LNCaP clone FGC (cell line): ENCODE data around the gene NEK10.

Experiments
- DNase-seq: peaks from one replicate; pipeline ENCODE4 v3.0.0-alpha.2; 2011; ENCODE audit warnings: low read depth
- H3K4me3 ChIP-seq: 2 replicates; pipeline ENCODE4 v1.5.1; 2011; ENCODE audit warnings: mild to moderate bottlenecking, low read depth, low read length, control low read depth
- TF ChIP-seq, protein P1 (sequence below): IDR thresholded peaks from 2 replicates; pipeline ENCODE4 v1.5.1; 2012; ENCODE audit warnings: mild to moderate bottlenecking; ENCODE audit not compliant: control insufficient read depth, insufficient read depth; ENCODE audit errors: extremely low read depth

Gene NEK10

DNA sequence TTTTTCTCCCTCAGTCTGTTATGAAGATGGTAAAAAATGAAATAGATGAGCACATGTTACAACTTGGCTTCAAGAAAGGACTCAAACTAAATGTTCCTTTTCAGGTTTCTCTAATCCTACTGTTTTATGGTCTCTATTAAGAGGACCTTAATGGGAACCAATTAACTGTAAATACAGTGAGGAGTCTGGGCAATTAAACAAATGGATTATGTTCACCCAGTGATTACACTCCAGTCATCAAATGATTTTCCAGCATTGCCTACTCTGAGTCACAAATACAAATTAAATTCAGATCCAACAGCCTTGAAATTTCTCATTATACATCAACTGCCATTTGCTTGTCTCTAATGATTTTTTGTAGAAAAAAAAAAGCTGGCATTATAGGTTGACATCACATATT, 129.2 kb downstream of the NEK10 start:
- H3K4me3 ChIP-seq, result no peak overlapping the region
- TF ChIP-seq, protein P1, sequence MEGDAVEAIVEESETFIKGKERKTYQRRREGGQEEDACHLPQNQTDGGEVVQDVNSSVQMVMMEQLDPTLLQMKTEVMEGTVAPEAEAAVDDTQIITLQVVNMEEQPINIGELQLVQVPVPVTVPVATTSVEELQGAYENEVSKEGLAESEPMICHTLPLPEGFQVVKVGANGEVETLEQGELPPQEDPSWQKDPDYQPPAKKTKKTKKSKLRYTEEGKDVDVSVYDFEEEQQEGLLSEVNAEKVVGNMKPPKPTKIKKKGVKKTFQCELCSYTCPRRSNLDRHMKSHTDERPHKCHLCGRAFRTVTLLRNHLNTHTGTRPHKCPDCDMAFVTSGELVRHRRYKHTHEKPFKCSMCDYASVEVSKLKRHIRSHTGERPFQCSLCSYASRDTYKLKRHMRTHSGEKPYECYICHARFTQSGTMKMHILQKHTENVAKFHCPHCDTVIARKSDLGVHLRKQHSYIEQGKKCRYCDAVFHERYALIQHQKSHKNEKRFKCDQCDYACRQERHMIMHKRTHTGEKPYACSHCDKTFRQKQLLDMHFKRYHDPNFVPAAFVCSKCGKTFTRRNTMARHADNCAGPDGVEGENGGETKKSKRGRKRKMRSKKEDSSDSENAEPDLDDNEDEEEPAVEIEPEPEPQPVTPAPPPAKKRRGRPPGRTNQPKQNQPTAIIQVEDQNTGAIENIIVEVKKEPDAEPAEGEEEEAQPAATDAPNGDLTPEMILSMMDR, result no peak
- no peak for DNase-seq

DNA sequence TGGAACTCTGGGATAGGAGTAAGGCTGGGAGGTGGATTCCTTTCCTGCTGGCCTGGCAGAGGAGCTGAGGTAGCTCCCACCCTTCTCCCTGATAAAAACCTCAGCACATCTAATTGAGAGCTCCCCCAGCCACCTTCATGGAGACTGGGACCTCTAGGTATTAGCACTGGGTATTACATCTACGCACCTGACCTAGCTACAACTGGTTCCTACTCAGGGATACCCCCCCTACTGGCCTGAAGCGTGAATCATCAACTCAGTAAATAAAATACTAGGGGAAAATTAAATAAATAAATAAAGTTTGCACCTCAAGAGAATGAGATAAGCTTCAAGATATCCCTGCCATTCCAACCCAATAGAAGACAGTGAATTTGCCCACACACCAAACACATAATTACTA, 140.4 kb downstream of the NEK10 start:
- no peak for DNase-seq
- TF ChIP-seq, protein P1, result no peak
- H3K4me3 ChIP-seq, result no peak overlapping the region

DNA sequence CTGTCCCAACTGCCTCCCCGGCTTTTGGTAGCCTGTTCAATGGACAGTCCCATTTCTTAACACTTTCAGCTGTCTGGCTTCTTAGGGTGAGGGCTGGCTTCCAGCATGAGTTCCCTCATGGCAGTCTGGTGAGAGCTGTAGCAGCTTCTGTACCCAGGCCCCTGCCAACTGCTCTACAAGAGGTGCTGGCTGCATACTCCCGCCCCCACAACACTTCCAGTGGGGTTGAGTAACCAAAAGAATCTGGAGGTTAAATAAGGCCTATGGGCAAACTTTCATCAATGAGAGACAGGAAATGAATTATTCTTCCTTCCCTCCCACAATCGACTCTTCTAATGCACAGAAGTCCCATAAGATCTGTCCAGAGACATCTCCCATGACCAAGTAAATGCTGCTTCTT, 145.0 kb downstream of the NEK10 start:
- no peak for DNase-seq
- TF ChIP-seq, protein P1, result no peak
- H3K4me3 ChIP-seq, result no peak overlapping the region

DNA sequence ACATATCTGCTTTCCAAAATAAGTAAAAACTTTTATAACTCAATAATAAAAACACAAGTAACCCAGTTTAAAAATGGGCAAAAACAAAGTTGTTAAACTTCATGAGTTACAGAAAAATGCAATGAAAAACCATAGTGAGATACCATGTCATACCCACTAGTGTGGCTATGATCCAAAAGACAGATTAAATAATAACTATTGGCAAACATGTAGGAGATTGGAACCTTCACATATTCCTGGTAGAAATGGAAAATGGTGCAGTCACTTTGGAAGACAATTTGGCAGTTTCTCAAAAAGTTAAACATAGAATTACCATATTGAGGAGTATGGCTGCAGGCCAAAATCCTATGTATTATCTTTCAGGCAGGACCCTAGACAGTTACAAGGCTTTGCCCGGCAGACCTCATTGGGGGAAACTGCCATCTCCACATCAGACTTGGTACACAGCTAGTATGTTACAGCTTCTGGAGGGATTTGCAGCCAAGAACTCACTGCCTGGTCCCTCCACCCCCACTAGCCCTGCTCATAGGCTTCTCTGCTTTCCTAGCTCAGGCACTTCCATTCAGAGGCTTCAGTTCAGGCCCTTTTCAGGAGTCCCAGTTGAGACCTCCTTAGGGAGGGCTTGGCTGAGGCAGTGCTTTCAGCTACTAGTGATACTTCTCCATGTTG, 147.8 kb downstream of the NEK10 start:
- H3K4me3 ChIP-seq, result no peak overlapping the region
- TF ChIP-seq, protein P1, result no peak
- no peak for DNase-seq

DNA sequence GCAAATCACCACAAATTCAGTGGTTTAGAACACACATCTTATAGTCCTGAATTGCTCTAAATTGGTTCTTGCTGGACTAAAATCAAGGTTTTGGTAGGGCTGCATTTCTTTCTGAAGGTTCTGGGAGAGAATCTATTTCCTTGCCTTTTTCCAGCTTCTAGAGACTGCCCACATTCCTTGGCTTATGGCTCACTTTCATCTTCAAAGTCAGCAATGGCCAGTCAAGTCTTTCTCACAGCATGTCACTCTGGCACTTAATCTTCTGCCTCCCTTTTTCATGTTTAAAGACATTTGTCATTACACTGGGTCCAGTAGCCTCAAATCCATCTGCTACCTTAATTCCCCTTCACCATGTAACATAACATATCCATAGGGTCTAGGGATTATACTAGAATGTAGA, 149.0 kb downstream of the NEK10 start:
- TF ChIP-seq, protein P1, result no peak
- DNase-seq, result no peak
- no peak overlapping the region for H3K4me3 ChIP-seq

DNA sequence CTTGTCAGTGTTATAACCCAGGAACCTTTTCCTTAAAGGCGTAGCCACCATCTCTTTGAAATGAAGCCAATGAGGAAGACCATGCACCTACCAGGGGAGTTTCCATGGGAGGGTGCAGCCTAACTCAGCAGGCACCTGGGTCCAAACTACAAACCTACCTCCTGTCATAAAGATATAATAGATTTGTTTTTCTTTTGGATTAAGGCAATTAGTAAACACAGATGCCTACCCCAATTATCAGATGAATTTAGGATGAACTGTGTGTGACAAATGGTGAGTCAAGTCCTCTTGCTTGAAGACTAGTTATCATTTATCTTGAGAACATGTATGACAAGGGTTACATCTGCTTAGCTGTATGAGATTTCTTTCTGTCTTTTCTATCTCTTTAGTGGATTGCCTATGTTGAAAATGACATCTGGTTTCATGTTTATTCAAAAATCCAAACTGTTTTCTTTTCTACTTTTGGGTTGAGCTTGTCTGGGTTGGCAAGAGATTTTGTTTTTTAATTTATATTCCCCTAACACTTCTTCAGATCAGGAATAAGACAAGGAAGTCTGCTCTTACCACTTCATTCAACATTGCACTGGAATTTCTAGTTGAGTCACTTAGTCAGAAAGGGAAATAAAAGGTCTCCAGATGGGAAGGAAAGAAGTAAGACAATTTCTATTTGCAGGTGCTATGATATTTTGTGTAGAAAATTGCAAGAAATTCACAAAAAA, 149.9 kb downstream of the NEK10 start:
- DNase-seq, result no peak
- TF ChIP-seq, protein P1, result no peak
- no peak overlapping the region for H3K4me3 ChIP-seq
